ENCODE data around the gene FAM20A. TPM values are rescaled to one million over a fixed set of nuclear protein-coding genes. Genes with fewer than 3 reads are reported as not detected.

FAM20A gene
- total and polyA plus RNA-seq, 2 of the 8 experiments (the other 6 are each of a cell fraction or from before 2014, with no cell fraction given): 3.6 to 11.9 TPM

GRCh38 chr17:68622423-68622822 is 21.3 kb upstream of the FAM20A start (continued):
- TF ChIP-seq KDM5A (IDR thresholded peaks at IDR 0.05; ENCODE audit: low read length): no peak
- TF ChIP-seq RBBP5 (IDR thresholded peaks at IDR 0.05; ENCODE audit: borderline replicate concordance, low read depth, low read length): no peak
- TF ChIP-seq RNF2 (IDR thresholded peaks at IDR 0.05; ENCODE audit: borderline replicate concordance, low read depth, low read length, missing control alignments, poor library complexity, severe bottlenecking): no peak
- no peak for TF ChIP-seq RFX5 (IDR thresholded peaks at IDR 0.05; ENCODE audit: borderline replicate concordance, low read depth, low read length)
- TF ChIP-seq E2F6 (IDR thresholded peaks at IDR 0.05): no peak
- TF ChIP-seq FOSL1 (IDR thresholded peaks at IDR 0.05; ENCODE audit: insufficient read depth, low read depth, low read length): no peak
